Transverse colon (tissue), 4 donors: ENCODE measurements around the gene TMEM240.
"Not testable (repeated sequence)": the region's sequence is repeated elsewhere in the genome, so short reads cannot be mapped to it uniquely, and the experiment has no call there.

Experiments used
- EP300 ChIP-seq: sonication (generic); formaldehyde crosslinking; IDR thresholded peaks from one replicate; pipeline ENCODE4 v1.6.1; 2017; ENCODE audit warnings: antibody characterized with exemption, low read depth
- POLR2A ChIP-seq: fragments of 450-650 bp; IDR thresholded peaks from one replicate; pipeline ENCODE4 v1.6.1; 2016; ENCODE audit warnings: antibody characterized with exemption, mild to moderate bottlenecking, moderate library complexity
- POLR2AphosphoS5 ChIP-seq, 3 donors: sonication (generic); formaldehyde crosslinking; IDR thresholded peaks; one replicate each; pipeline ENCODE4 v1.6.1; 2016; ENCODE audit warnings: antibody characterized with exemption in 3 of 3
- TF ChIP-seq, protein P1 (sequence below), 5 experiments: fragments of 200-600 bp in 3 of 5; fragments of 450-650 bp in 2 of 5; sonication (generic) in 3 of 5; IDR thresholded peaks; 1 replicate in 2 of 5; 2 replicates in 3 of 5; pipeline ENCODE4 v1.5.1; 2016 to 2017; ENCODE audit warnings: antibody characterized with exemption in 5 of 5, inconsistent platforms in 3 of 5, mild to moderate bottlenecking in 2 of 5, moderate library complexity in 1 of 5

DNA sequence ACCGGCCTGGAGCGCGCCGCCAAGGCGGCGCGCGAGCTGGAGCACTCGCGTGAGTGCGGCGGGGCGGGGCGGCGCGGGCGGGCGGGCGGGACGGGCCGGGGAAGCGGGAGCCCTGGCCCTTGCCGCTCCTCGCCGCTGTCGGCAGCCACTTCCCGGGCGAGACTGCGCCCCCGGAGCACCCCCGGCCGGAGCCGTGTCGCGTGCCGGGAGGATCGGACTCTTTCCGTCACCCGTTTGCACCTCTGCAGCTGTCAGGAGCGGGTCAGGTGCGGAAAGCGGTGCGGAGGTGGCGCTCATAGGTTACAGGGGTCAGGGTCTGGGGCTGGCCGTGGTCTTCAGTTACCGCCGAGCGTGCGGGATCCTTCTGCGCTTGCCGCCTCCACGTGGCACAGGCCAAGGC, 28.0 kb downstream of the TMEM240 start:
- TF ChIP-seq, protein P1, sequence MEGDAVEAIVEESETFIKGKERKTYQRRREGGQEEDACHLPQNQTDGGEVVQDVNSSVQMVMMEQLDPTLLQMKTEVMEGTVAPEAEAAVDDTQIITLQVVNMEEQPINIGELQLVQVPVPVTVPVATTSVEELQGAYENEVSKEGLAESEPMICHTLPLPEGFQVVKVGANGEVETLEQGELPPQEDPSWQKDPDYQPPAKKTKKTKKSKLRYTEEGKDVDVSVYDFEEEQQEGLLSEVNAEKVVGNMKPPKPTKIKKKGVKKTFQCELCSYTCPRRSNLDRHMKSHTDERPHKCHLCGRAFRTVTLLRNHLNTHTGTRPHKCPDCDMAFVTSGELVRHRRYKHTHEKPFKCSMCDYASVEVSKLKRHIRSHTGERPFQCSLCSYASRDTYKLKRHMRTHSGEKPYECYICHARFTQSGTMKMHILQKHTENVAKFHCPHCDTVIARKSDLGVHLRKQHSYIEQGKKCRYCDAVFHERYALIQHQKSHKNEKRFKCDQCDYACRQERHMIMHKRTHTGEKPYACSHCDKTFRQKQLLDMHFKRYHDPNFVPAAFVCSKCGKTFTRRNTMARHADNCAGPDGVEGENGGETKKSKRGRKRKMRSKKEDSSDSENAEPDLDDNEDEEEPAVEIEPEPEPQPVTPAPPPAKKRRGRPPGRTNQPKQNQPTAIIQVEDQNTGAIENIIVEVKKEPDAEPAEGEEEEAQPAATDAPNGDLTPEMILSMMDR (IDR thresholded peaks at IDR 0.05) = not testable (repeated sequence)
- TF ChIP-seq EP300; POLR2AphosphoS5 (IDR thresholded peaks at IDR 0.05); POLR2A: not testable (repeated sequence)
